ENCODE measurements around the gene MAPKAPK2.

Gene MAPKAPK2

GRCh38 chr1:206687251-206687914 lies 2.7 kb downstream of the MAPKAPK2 start:
- Histone ChIP-seq H3K4me3 (ENCODE audit: low read depth, low read length) (no peak overlapping the region), H3K27ac (ENCODE audit: extremely low read depth, low read depth, low read length) (no peak overlapping the region), H3K9me3 (ENCODE audit: control insufficient read depth, insufficient read depth, low read depth, low read length) (no peaks in the 10 kb centered on the region), H3K36me3 (ENCODE audit: control insufficient read depth in 2 of 2, insufficient read depth in 1 of 2, low read length in 2 of 2) (no peaks in the 10 kb centered on the region), H3K4me1 (ENCODE audit: control insufficient read depth, insufficient read depth, low read length) (peaks cover 5% of the 10 kb centered on the region; the same call in 1 of the 2 replicates)
- TF ChIP-seq PRDM10 (tag by site-specific recombination; IDR thresholded peaks at IDR 0.05) (peak; percentile 63), ZNF341 (tag by site-specific recombination; IDR thresholded peaks at IDR 0.05; ENCODE audit: low read depth) (peak; percentile 62), ZNF658 (tag by site-specific recombination; IDR thresholded peaks at IDR 0.05) (no peak), ZFHX2 (tag by site-specific recombination; conservative IDR thresholded peaks at IDR 0.05) (0 out of 2 replicates have a peak, but pooled peaks have one; percentile 8)
- ChIA-PET POLR2A (no interaction called here), CTCF (interaction anchor here (1.3 to 5.6 kb wide), 2 partner anchors 23 to 39 kb away, joined by 6 to 24 read pairs; no protein-coding TSS in a partner anchor)

- TF ChIP-seq SCRT2 (tag by site-specific recombination; IDR thresholded peaks at IDR 0.05) (peak; percentile 53), IKZF3 (tag by site-specific recombination; IDR thresholded peaks at IDR 0.05) (no peak)
These were observed 3.3 kb downstream of the MAPKAPK2 start for GRCh38 chr1:206687915-206688442.

GRCh38 chr1:206690516-206690915 lies 5.8 kb downstream of the MAPKAPK2 start:
- ChIA-PET CTCF (interaction anchor here (0.6 to 6.5 kb wide), 4 partner anchors 8 to 56 kb away, joined by 3 to 32 read pairs (median 14); no protein-coding TSS in a partner anchor), POLR2A (interaction anchor here (1.1 to 1.7 kb wide), 2 partner anchors 10 to 12 kb away, joined by 3 read pairs; no protein-coding TSS in a partner anchor)
- no peak overlapping the region for H3K4me3 ChIP-seq (ENCODE audit: low read depth, low read length)
- H3K9me3 ChIP-seq (ENCODE audit: control insufficient read depth, insufficient read depth, low read depth, low read length) = no peaks in the 10 kb centered on the region
- no peak overlapping the region for H3K27ac ChIP-seq (ENCODE audit: extremely low read depth, low read depth, low read length)
- H3K36me3 ChIP-seq (ENCODE audit: control insufficient read depth in 2 of 2, insufficient read depth in 1 of 2, low read length in 2 of 2) = peaks cover 0 to 3% of the 10 kb centered on the region in 2 experiments; a peak in 1 of 3 replicates
- peaks cover 5% of the 10 kb centered on the region; the same call in 1 of the 2 replicates for H3K4me1 ChIP-seq (ENCODE audit: control insufficient read depth, insufficient read depth, low read length)
- TF ChIP-seq ZNF48 (tag by site-specific recombination; IDR thresholded peaks at IDR 0.05) (no peak), KLF9 (tag by site-specific recombination; IDR thresholded peaks at IDR 0.05; ENCODE audit: low read depth) (no peak), ZNF544 (tag by site-specific recombination; IDR thresholded peaks at IDR 0.05) (no peak), ZNF585B (tag by site-specific recombination; IDR thresholded peaks at IDR 0.05) (no peak), ZNF692 (tag by site-specific recombination; IDR thresholded peaks at IDR 0.05) (no peak), PRDM6 (tag by site-specific recombination; IDR thresholded peaks at IDR 0.05) (no peak), ZNF202 (tag by site-specific recombination; IDR thresholded peaks at IDR 0.05; ENCODE audit: borderline replicate concordance) (no peak), ZNF580 (tag by site-specific recombination; IDR thresholded peaks at IDR 0.05) (no peak), ZBTB48 (tag by site-specific recombination; IDR thresholded peaks at IDR 0.05) (no peak), PRDM10 (tag by site-specific recombination; IDR thresholded peaks at IDR 0.05) (no peak), ZNF266 (tag by site-specific recombination; IDR thresholded peaks at IDR 0.05; ENCODE audit: low read depth) (no peak), ZNF335 (tag by site-specific recombination; conservative IDR thresholded peaks at IDR 0.05) (no peak), ZFP3 (tag by site-specific recombination; IDR thresholded peaks at IDR 0.05; ENCODE audit: low read depth) (no peak)

More at GRCh38 chr1:206687915-206688442, 3.3 kb downstream of the MAPKAPK2 start:
- Histone ChIP-seq H3K36me3 (ENCODE audit: control insufficient read depth in 2 of 2, insufficient read depth in 1 of 2, low read length in 2 of 2) (no peaks in the 10 kb centered on the region), H3K27ac (ENCODE audit: extremely low read depth, low read depth, low read length) (no peak overlapping the region), H3K4me1 (ENCODE audit: control insufficient read depth, insufficient read depth, low read length) (peaks cover 5% of the 10 kb centered on the region; the same call in 1 of the 2 replicates), H3K4me3 (ENCODE audit: low read depth, low read length) (no peak overlapping the region), H3K9me3 (ENCODE audit: control insufficient read depth, insufficient read depth, low read depth, low read length) (no peaks in the 10 kb centered on the region)
- ChIA-PET POLR2A (interaction anchor here (0.6 kb wide), 1 partner anchor 263 kb away, joined by 7 read pairs; no protein-coding TSS in a partner anchor), CTCF (interaction anchor here (0.6 to 5.6 kb wide), 3 partner anchors 23 to 948 kb away, joined by 3 to 24 read pairs (median 6); no protein-coding TSS in a partner anchor)

Measured in HEK293 (cell line).